HG02970 (cell line): ENCODE results near the gene FCGR3A.

Experiments used
- ATAC-seq: cut with Tn5 transposase; IDR thresholded peaks from one replicate; pipeline ENCODE4 v1.9.1; 2021; ENCODE audit warnings: mild to moderate bottlenecking, moderate library complexity, moderate number of reproducible peaks; ENCODE audit not compliant: unreplicated experiment, low FRiP score

FCGR3A gene

DNA sequence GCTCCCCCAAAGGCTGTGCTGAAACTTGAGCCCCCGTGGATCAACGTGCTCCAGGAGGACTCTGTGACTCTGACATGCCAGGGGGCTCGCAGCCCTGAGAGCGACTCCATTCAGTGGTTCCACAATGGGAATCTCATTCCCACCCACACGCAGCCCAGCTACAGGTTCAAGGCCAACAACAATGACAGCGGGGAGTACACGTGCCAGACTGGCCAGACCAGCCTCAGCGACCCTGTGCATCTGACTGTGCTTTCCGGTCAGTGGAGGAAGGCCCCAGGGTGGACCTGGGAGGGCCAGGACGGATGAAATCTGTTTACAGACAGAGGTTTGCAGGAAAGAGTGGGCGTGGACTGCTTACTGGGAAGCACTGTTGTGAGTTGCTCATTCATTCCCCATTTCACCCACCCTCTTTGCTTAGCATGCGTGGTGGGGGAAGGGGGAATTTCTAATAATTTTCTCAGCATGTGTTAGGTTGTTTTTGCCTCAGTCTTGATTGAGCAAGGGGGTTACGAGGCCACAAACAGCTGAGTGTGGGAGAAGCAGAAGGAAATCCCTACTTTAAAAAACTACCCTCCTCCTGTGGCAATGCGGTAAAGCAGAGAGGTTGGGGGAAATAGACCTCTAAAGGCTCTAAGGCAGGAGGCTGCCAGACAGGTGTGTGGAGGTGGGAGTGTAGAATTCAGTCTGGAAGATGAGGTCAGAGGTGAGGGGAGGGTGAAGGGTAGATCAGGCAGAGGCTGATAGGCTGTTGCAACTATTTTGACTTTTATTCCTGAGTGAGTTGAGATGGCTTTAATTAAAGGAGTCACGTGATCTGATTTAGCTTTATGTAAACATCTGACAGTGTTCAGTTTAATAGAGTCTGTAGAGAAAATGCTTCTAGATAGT is 43.0 kb downstream of the FCGR3A start:
- ATAC-seq = no peak

DNA sequence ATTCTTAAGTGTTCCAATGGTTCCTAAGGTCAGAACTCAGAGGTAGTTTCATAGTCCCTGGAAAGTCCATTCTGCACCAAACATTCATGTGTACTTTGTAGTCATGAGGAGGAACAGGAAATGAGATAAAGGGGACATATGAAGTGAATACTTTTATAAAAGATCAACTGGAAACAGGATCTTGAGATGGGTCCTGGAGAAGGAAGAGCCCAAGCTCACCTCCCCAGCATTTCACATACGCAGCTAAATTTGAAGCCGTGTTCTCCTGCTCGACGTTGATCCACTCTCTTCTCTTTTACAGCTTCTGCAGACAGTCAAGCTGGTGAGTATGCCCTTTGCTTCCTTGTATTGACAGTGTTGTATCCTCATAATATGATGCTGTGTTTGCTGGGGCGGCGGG is 43.9 kb downstream of the FCGR3A start:
- no peak for ATAC-seq

DNA sequence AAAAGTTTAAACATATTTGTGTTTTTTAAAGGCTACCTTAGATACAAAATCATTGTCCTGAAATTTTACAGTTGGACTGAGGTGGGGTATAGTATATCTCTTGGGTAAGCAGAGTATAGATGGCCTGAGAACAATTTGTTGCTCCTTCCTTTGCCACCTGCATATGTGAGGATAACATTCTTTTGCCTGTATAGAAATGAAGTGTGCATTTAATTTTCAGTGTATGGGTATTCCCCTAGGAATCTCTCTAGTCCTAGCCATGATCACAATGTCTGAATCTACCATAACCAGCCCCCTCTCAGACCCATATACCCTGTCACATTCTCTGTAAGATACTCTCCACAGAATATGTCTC is 46.2 kb downstream of the FCGR3A start:
- ATAC-seq = no peak

DNA sequence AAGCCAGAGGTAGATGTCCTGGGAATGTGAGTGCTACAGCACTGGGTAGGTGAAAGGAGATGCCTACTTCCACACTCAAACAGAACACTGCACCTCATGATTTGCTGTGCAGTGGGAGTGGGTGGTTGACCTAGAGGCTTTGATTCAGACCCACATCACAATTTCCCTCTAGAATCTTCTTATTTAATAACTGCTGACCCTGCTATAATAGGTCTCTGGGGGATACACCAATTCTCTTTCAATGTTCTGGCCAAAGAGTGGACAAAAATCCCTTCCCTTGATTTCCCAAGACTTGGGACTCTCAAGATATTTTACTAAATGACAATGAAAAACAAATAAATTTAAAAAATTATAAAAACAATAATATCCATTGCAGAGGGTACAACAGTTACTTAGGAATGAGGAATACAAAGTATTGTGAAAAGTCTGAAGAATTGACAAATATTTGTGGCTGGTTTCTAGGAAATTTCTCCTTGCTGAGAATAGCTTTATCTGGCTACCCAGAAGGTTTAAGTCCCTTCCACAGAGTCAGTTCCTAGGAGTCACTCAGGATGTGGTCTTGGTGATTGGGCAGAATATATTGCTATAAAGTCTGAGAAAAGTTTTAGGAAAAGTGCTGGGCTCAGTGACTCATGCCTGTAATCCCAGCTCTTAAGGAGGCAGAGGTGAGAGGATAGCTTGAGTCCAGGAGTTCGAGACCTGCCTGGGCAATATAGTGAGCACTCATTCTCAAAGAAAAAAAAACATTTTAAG is 46.8 kb downstream of the FCGR3A start:
- ATAC-seq = no peak

DNA sequence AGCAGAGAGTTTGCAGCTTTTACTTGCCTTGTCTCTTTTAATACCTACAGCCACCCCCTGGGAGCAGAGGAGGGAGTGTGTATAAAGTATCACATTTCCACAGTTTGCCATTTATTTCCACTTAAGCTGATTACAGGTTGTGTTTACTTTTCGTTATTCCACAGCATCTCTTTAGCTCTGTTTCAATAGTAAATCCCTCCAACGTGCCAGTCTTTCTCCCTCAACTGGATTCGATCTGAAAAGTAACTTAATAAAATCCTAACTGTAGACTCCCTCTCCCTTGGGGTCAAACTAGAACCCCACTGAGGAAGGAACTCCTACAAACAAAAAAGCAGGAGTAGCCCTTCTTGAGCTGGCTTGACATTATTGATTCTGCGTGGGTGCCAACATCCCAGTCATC is 47.4 kb downstream of the FCGR3A start:
- ATAC-seq = no peak

DNA sequence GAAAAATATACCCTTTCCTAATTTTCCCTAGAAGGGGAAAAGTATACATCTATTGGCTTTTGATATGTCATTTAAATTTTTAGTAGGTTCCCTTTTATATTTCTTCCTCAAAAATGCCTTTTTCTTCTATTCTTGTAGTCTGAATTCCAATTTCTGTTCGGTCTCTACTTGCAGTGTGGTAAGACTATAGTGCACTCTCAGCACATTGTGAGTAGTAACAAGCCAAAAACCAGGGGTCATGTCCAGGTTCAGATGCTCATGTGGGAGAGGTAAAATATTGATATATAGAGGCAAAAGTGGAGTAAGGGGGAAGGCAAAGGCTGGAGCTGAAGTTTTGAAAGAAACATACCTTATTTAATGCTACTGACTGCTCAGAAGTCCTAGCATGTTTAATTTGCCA is 48.4 kb downstream of the FCGR3A start:
- ATAC-seq = no peak

GRCh38 chr1:161499099-161500039 is 50.2 kb downstream of the FCGR3A start:
- no peak for ATAC-seq

GRCh38 chr1:161498646-161499045 is 51.0 kb downstream of the FCGR3A start:
- no peak for ATAC-seq

DNA sequence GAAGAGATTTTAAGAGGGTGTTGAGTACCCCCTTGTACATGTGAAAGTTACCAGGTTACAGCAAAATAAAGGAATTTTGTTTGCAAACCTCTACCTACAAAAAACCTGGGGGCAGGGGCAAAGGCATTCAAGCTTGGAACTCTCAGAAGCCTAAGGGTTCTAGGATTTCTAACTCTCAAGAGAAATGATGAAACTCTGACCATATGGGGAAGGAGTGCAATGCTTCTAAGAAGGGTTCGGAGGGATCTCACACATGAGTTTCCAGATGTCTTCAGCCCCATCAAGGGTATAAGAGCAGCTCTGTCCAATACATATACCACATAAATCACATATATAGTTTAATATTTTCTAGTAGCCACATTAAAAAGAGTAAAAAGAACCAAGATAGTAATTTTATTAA is 51.7 kb downstream of the FCGR3A start:
- no peak for ATAC-seq

- no peak for ATAC-seq
Observed at GRCh38 chr1:161495490-161495889, 54.1 kb downstream of the FCGR3A start.

GRCh38 chr1:161494091-161494735 is 55.4 kb downstream of the FCGR3A start:
- no peak for ATAC-seq

GRCh38 chr1:161492827-161493226 is 56.8 kb downstream of the FCGR3A start:
- no peak for ATAC-seq
